GM12878 (cell line): ENCODE data around the gene ERC1. TPM values are rescaled to one million over a fixed set of nuclear protein-coding genes. Genes with fewer than 3 reads are reported as not detected.

Experiments used
- ATAC-seq: fragments of 200-7000 bp; cut with Tn5 transposase; 3 replicates; pipeline ENCODE4 v1.9.1; 2020; ENCODE audit warnings: mild to moderate bottlenecking, moderate library complexity
- BruUV-seq: library from RNA; stranded (reverse); fragments of 400-500 nt; replicated peaks from 2 replicates; lab custom pipeline; 2021; lab: Mats Ljungman, UMichigan
- CTCF ChIA-PET: fragments of 300-600 bp; sonication (Branson Sonifier 250); formaldehyde crosslinking; extraction: SDS; loops from one replicate; lab custom pipeline; 2021; ENCODE audit warnings: inconsistent platforms; lab: Yijun Ruan, JAX
- POLR2A ChIA-PET: fragments of 350-600 bp; formaldehyde crosslinking; extraction: SDS; loops from one replicate; lab custom pipeline; 2021; ENCODE audit warnings: inconsistent platforms; lab: Charles Lee
- RAD21 ChIA-PET: fragments of 300-600 bp; sonication (Branson Sonifier 250); formaldehyde crosslinking; loops from one replicate; lab custom pipeline; 2023; ENCODE audit warnings: antibody characterized with exemption; ENCODE audit not compliant: unreplicated experiment; lab: Charles Lee
- SMC1A ChIA-PET: fragments of 300-600 bp; sonication (Branson Sonifier 250); formaldehyde crosslinking; loops from one replicate; lab custom pipeline; 2023; ENCODE audit not compliant: unreplicated experiment, uncharacterized antibody; lab: Charles Lee
- DNase-seq: peaks from one replicate; pipeline ENCODE4 v3.0.0-alpha.2; 2011; ENCODE audit warnings: low read depth, low spot score
- FAIRE-seq: peaks from 3 replicates; lab custom pipeline; 2011; peaks lifted over from hg19 to GRCh38; lab: Jason Lieb, UNC
- H2AFZ ChIP-seq: 2 replicates; pipeline ENCODE4 v1.6.0; 2011; ENCODE audit warnings: low read depth, low read length, control low read depth; ENCODE audit not compliant: control insufficient read depth
- H3K27ac ChIP-seq: 2 replicates; pipeline ENCODE4 v1.5.1; 2011; ENCODE audit warnings: control low read depth; ENCODE audit not compliant: control insufficient read depth, insufficient read depth
- H3K27me3 ChIP-seq, 2 experiments: replicated peaks in 1 of 2; 2 replicates each; pipeline versions ENCODE4 v1.6.0 to v1.6.1; 2011; ENCODE audit warnings: low read length in 1 of 2; ENCODE audit not compliant: control insufficient read depth in 2 of 2, insufficient read depth in 2 of 2
- H3K36me3 ChIP-seq, 2 experiments: 2 replicates each; pipeline ENCODE4 v1.5.1; 2011; ENCODE audit warnings: low read length in 1 of 2; ENCODE audit not compliant: control insufficient read depth in 2 of 2, insufficient read depth in 2 of 2
- H3K4me1 ChIP-seq: 2 replicates; pipeline ENCODE4 v1.6.1; 2011; ENCODE audit warnings: mild to moderate bottlenecking, low read length, moderate library complexity, mixed read lengths; ENCODE audit not compliant: control insufficient read depth, insufficient read depth
- H3K4me2 ChIP-seq: 2 replicates; pipeline ENCODE4 v1.6.0; 2011; ENCODE audit warnings: control low read depth; ENCODE audit not compliant: control insufficient read depth, insufficient read depth
- H3K4me3 ChIP-seq: fragments of 200-600 bp; sonication (generic); 2 replicates; pipeline ENCODE4 v1.5.1; 2016
- H3K79me2 ChIP-seq: 2 replicates; pipeline ENCODE4 v1.6.0; 2011; ENCODE audit warnings: low read length; ENCODE audit not compliant: control insufficient read depth, insufficient read depth
- H3K9ac ChIP-seq: 2 replicates; pipeline ENCODE4 v1.8.0; 2011; ENCODE audit warnings: low read length, control low read depth, mixed read lengths; ENCODE audit not compliant: control insufficient read depth, insufficient read depth
- H3K9me3 ChIP-seq: replicated peaks from 3 replicates; pipeline ENCODE4 v1.5.1; 2011; ENCODE audit warnings: mild to moderate bottlenecking, low read length; ENCODE audit not compliant: control insufficient read depth, insufficient read depth
- H4K20me1 ChIP-seq: 2 replicates; pipeline ENCODE4 v1.6.0; 2011; ENCODE audit not compliant: control insufficient read depth, insufficient read depth
- MEF2B ChIP-seq: fragments of 450-650 bp; IDR thresholded peaks from 2 replicates; pipeline ENCODE4 v1.6.1; 2018; ENCODE audit warnings: mild to moderate bottlenecking, moderate library complexity; ENCODE audit not compliant: partially characterized antibody, poor library complexity, severe bottlenecking
- RAD21 ChIP-seq: IDR thresholded peaks from 2 replicates; pipeline ENCODE4 v1.6.1; 2011; ENCODE audit warnings: mild to moderate bottlenecking, low read depth, low read length, moderate library complexity; ENCODE audit not compliant: insufficient read depth
- RUNX3 ChIP-seq: IDR thresholded peaks from 2 replicates; pipeline ENCODE4 v1.6.1; 2012; ENCODE audit warnings: low read length, inconsistent platforms
- SUZ12 ChIP-seq: fragments of 200-600 bp; sonication (generic); IDR thresholded peaks from one replicate; pipeline ENCODE4 v1.6.1; 2018; ENCODE audit warnings: antibody characterized with exemption, mild to moderate bottlenecking; ENCODE audit not compliant: unreplicated experiment
- WGBS: methylation state at CpG from one replicate; pipeline ENCODE4 v1.1.6; 2016; ENCODE audit warnings: low lambda C conversion rate; ENCODE audit not compliant: insufficient replicate concordance, insufficient coverage; ENCODE audit errors: missing lambda C conversion rate; 5-methylcytosine and 5-hydroxymethylcytosine counted together
- in situ Hi-C: fragments of 300-500 bp; cut with MboI; formaldehyde crosslinking; loops from 9 replicates; pipeline ENCODE4 v1.14.3; 2018; ENCODE audit warnings: mixed read lengths
- intact Hi-C: fragments of 100-400 bp; cut with micrococcal nuclease; formaldehyde crosslinking; loops from one replicate; pipeline ENCODE4 v1.14.2; 2022; ENCODE audit not compliant: unreplicated experiment
- polyA plus RNA-seq, 11 experiments: library from polyadenylated mRNA; depleted of rRNA in 4 of 11; unstranded in 6 of 11; stranded (reverse) in 5 of 11; fragments of >200 nt; fragmentation: Nextera tagmentation in 4 of 11; fragmentation: Illumina TruSeq in 1 of 11; extraction: Ambion mirVana in 4 of 11; extraction: Trizol in 1 of 11; gene quantifications; 1 replicate in 1 of 11; 2 replicates in 10 of 11; pipeline versions ENCODE4 v1.2.1 to v1.2.3, GENCODE V29; 2011 to 2016; ENCODE audit warnings: inconsistent platforms in 2 of 11, missing spikeins in 2 of 11, low read depth in 1 of 11
- total RNA-seq, 4 experiments: library from RNA; depleted of rRNA in 3 of 4; stranded (reverse); fragments of >200 nt in 3 of 4; fragmentation: Illumina TruSeq in 1 of 4; extraction: Trizol in 1 of 4; gene quantifications; 2 replicates each; pipeline versions ENCODE4 v1.2.1 to v1.2.3, GENCODE V29; 2013 to 2021
- TF ChIP-seq, protein P1 (sequence below): IDR thresholded peaks from 2 replicates; pipeline ENCODE4 v1.6.1; 2012; ENCODE audit warnings: improper control_type of control experiment, low read depth, low read length; ENCODE audit not compliant: insufficient replicate concordance
- TF ChIP-seq, protein P2 (sequence below): IDR thresholded peaks from 2 replicates; pipeline ENCODE4 v1.6.1; 2012; ENCODE audit warnings: low read depth, low read length, improper control_type of control experiment

The ERC1 gene
- total and polyA plus RNA-seq, 10 of the 15 experiments (the other 5 are each of a cell fraction or from before 2014, with no cell fraction given) = 0.75 to 8.0 (median 5.0) TPM

DNA sequence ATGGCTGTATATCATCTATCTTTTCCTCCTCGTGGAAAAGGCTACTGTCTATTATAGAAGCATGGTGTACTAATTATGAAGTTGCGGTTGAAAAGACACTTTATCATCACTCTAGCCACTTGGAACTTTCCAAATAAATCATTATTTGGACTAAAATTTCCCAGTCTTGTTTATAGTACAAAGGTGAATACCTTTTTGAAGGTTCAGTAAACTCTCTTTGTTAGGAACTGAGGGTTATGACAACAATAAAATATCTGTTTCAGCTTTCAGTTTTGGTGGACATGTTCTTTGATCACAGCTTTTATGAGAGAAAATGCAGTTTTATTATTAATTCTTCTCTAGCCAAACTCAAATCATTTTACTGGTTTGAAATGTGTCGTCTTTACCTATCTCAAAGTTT lies 386.7 kb downstream of the ERC1 start:
- 56% methylated on average over 3 of the region's 3 CpGs for WGBS
- H3K4me3 ChIP-seq = no peak overlapping the region
- H2AFZ ChIP-seq = no peak overlapping the region
- H3K79me2 ChIP-seq = no peaks in the 10 kb centered on the region
- H3K27ac ChIP-seq = no peak overlapping the region
- no peak overlapping the region for H3K9ac ChIP-seq
- TF ChIP-seq SUZ12 (no peak), MEF2B (no peak), RUNX3 (peak; percentile 4; the same call in 1 of the 2 replicates), RAD21 (no peak)
- TF ChIP-seq, protein P1, sequence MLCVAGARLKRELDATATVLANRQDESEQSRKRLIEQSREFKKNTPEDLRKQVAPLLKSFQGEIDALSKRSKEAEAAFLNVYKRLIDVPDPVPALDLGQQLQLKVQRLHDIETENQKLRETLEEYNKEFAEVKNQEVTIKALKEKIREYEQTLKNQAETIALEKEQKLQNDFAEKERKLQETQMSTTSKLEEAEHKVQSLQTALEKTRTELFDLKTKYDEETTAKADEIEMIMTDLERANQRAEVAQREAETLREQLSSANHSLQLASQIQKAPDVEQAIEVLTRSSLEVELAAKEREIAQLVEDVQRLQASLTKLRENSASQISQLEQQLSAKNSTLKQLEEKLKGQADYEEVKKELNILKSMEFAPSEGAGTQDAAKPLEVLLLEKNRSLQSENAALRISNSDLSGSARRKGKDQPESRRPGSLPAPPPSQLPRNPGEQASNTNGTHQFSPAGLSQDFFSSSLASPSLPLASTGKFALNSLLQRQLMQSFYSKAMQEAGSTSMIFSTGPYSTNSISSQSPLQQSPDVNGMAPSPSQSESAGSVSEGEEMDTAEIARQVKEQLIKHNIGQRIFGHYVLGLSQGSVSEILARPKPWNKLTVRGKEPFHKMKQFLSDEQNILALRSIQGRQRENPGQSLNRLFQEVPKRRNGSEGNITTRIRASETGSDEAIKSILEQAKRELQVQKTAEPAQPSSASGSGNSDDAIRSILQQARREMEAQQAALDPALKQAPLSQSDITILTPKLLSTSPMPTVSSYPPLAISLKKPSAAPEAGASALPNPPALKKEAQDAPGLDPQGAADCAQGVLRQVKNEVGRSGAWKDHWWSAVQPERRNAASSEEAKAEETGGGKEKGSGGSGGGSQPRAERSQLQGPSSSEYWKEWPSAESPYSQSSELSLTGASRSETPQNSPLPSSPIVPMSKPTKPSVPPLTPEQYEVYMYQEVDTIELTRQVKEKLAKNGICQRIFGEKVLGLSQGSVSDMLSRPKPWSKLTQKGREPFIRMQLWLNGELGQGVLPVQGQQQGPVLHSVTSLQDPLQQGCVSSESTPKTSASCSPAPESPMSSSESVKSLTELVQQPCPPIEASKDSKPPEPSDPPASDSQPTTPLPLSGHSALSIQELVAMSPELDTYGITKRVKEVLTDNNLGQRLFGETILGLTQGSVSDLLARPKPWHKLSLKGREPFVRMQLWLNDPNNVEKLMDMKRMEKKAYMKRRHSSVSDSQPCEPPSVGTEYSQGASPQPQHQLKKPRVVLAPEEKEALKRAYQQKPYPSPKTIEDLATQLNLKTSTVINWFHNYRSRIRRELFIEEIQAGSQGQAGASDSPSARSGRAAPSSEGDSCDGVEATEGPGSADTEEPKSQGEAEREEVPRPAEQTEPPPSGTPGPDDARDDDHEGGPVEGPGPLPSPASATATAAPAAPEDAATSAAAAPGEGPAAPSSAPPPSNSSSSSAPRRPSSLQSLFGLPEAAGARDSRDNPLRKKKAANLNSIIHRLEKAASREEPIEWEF = no peak
- TF ChIP-seq, protein P2, sequence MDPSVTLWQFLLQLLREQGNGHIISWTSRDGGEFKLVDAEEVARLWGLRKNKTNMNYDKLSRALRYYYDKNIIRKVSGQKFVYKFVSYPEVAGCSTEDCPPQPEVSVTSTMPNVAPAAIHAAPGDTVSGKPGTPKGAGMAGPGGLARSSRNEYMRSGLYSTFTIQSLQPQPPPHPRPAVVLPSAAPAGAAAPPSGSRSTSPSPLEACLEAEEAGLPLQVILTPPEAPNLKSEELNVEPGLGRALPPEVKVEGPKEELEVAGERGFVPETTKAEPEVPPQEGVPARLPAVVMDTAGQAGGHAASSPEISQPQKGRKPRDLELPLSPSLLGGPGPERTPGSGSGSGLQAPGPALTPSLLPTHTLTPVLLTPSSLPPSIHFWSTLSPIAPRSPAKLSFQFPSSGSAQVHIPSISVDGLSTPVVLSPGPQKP = no peak
- ChIA-PET CTCF (interaction anchor here (1.6 kb wide), 1 partner anchor 260 kb away, joined by 3 read pairs; no protein-coding TSS in a partner anchor), POLR2A (no interaction called here), RAD21 (interaction anchor here (1.5 kb wide), 1 partner anchor 260 kb away, joined by 3 read pairs; no protein-coding TSS in a partner anchor), SMC1A (interaction anchor here (0.7 to 1.3 kb wide), 2 partner anchors 60 to 206 kb away, joined by 3 read pairs; no protein-coding TSS in a partner anchor)
- no peak overlapping the region for H3K4me2 ChIP-seq
- H3K27me3 ChIP-seq = no peaks in the 10 kb centered on the region
- ATAC-seq (no peak), DNase-seq (no peak), FAIRE-seq (no peak)
- H3K36me3 ChIP-seq = no peaks in the 10 kb centered on the region; a peak in 1 of 4 replicates
- no peaks in the 10 kb centered on the region for H3K9me3 ChIP-seq
- H4K20me1 ChIP-seq = no peaks in the 10 kb centered on the region
- no TSS peak for BruUV-seq
- no peaks in the 10 kb centered on the region for H3K4me1 ChIP-seq
- in situ Hi-C loops (no loop called here), intact Hi-C loops (no loop called here)
